SK-N-SH (cell line): ENCODE results near the gene UQCR11.

Experiments
- CTCF ChIP-seq: fragments of 200-600 bp; sonication (generic); IDR thresholded peaks from 2 replicates; pipeline ENCODE4 v1.6.1; 2017; ENCODE audit warnings: antibody characterized with exemption, mild to moderate bottlenecking, moderate library complexity
- JUND ChIP-seq: IDR thresholded peaks from 2 replicates; pipeline ENCODE4 v1.4.0; 2012
- MXI1 ChIP-seq: IDR thresholded peaks from 2 replicates; pipeline ENCODE4 v1.6.1; 2012; ENCODE audit warnings: mild to moderate bottlenecking, low read depth, low read length, improper control_type of control experiment
- TEAD4 ChIP-seq: IDR thresholded peaks from 2 replicates; pipeline ENCODE4 v1.4.0; 2012; ENCODE audit warnings: mild to moderate bottlenecking, borderline replicate concordance; ENCODE audit not compliant: insufficient read depth
- TF ChIP-seq, protein P1 (sequence below): fragments of 150-350 bp; IDR thresholded peaks from 2 replicates; pipeline ENCODE4 v1.6.1; 2016; ENCODE audit warnings: mild to moderate bottlenecking, low read depth, low read length

GRCh38 chr19:1648459-1648849 lies 43.2 kb upstream of the UQCR11 start:
- no peak for TF ChIP-seq CTCF
- TF ChIP-seq MXI1, result no peak
- no peak for TF ChIP-seq JUND
- TF ChIP-seq, protein P1, sequence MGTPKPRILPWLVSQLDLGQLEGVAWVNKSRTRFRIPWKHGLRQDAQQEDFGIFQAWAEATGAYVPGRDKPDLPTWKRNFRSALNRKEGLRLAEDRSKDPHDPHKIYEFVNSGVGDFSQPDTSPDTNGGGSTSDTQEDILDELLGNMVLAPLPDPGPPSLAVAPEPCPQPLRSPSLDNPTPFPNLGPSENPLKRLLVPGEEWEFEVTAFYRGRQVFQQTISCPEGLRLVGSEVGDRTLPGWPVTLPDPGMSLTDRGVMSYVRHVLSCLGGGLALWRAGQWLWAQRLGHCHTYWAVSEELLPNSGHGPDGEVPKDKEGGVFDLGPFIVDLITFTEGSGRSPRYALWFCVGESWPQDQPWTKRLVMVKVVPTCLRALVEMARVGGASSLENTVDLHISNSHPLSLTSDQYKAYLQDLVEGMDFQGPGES, result no peak
- no peak for TF ChIP-seq TEAD4
